ENCODE data around the gene THAP6.
"Not testable (repeated sequence)": the region's sequence is repeated elsewhere in the genome, so short reads cannot be mapped to it uniquely, and the experiment has no call there.

Gene THAP6

GRCh38 chr4:75527482-75527881 is 13.2 kb downstream of the THAP6 start:
- no peak for DNase-seq

GRCh38 chr4:75530556-75531322 is 16.5 kb downstream of the THAP6 start:
- DNase-seq: no peak

- not testable (repeated sequence) for DNase-seq
These were observed 17.4 kb downstream of the THAP6 start for GRCh38 chr4:75531536-75532143.

- DNase-seq: not testable (repeated sequence)
These were observed 19.1 kb downstream of the THAP6 start for GRCh38 chr4:75533339-75533887.

- DNase-seq: not testable (repeated sequence)
These were observed 19.7 kb downstream of the THAP6 start for GRCh38 chr4:75533926-75534325.

GRCh38 chr4:75537308-75537707 is 23.0 kb downstream of the THAP6 start:
- not testable (repeated sequence) for DNase-seq

- no peak for DNase-seq
These were observed 28.6 kb downstream of the THAP6 start for GRCh38 chr4:75542824-75543223.

GRCh38 chr4:75544220-75544619 is 29.9 kb downstream of the THAP6 start:
- DNase-seq: not testable (repeated sequence)

GRCh38 chr4:75544870-75545269 is 30.6 kb downstream of the THAP6 start:
- no peak for DNase-seq

- DNase-seq: no peak
These were observed 31.3 kb downstream of the THAP6 start for GRCh38 chr4:75545526-75545925.

GRCh38 chr4:75547647-75548387 is 33.5 kb downstream of the THAP6 start:
- DNase-seq: no peak

- no peak for DNase-seq
These were observed 34.7 kb downstream of the THAP6 start for GRCh38 chr4:75549019-75549418.

GRCh38 chr4:75552452-75552851 is 38.2 kb downstream of the THAP6 start:
- no peak for DNase-seq

GRCh38 chr4:75555294-75556164 is 41.3 kb downstream of the THAP6 start, which contains the start of gene ODAPH:
ODAPH (plus strand) TSS chr4:75556066; CDS start chr4:75556083, 17 bp downstream.
- peak; percentile 19 for DNase-seq

- DNase-seq: no peak
These were observed 43.4 kb downstream of the THAP6 start for GRCh38 chr4:75557696-75558095.

- DNase-seq: no peak
These were observed 47.5 kb downstream of the THAP6 start for GRCh38 chr4:75561789-75562188.

GRCh38 chr4:75564023-75564422 is 49.8 kb downstream of the THAP6 start:
- no peak for DNase-seq

- DNase-seq: no peak
These were observed 51.2 kb downstream of the THAP6 start for GRCh38 chr4:75565481-75565880.

GRCh38 chr4:75566911-75567310 is 52.6 kb downstream of the THAP6 start:
- DNase-seq: no peak

GRCh38 chr4:75567725-75568124 is 53.5 kb downstream of the THAP6 start:
- no peak for DNase-seq

Data from stimulated activated CD4-positive, alpha-beta T cell treated with anti-CD3 and anti-CD28 coated beads, Interleukin-1b, Interleukin-23, amount 100 ng/mL, for 48 hours (primary cell).